GM12878 (cell line): ENCODE results near the gene WWC2.

Experiments
- ATF7 ChIP-seq: fragments of 450-650 bp; IDR thresholded peaks from 2 replicates; pipeline ENCODE4 v1.6.1; 2016; ENCODE audit warnings: low read depth, mild to moderate bottlenecking
- BACH1 ChIP-seq: fragments of 450-650 bp; IDR thresholded peaks from 2 replicates; pipeline ENCODE4 v1.6.1; 2017; ENCODE audit warnings: mild to moderate bottlenecking, borderline replicate concordance
- GABPA ChIP-seq: IDR thresholded peaks from 2 replicates; pipeline ENCODE4 v1.6.1; 2014; ENCODE audit warnings: antibody characterized with exemption, low read depth, mild to moderate bottlenecking, inconsistent platforms
- ZZZ3 ChIP-seq: IDR thresholded peaks from 2 replicates; pipeline ENCODE4 v1.6.1; 2011; ENCODE audit warnings: low read depth; ENCODE audit not compliant: control insufficient read depth, insufficient read length
- TF ChIP-seq, protein P1 (sequence below), 3 experiments: IDR thresholded peaks in 2 of 3; conservative IDR thresholded peaks in 1 of 3; 2 replicates each; pipeline ENCODE4 v1.5.1; 2011; ENCODE audit warnings: low read depth in 3 of 3, low read length in 3 of 3, mild to moderate bottlenecking in 3 of 3, control low read depth in 2 of 3, moderate library complexity in 2 of 3, inconsistent platforms in 1 of 3, mixed read lengths in 1 of 3; ENCODE audit not compliant: control insufficient read depth in 2 of 3, insufficient read depth in 1 of 3; ENCODE audit errors: extremely low read depth in 1 of 3

DNA sequence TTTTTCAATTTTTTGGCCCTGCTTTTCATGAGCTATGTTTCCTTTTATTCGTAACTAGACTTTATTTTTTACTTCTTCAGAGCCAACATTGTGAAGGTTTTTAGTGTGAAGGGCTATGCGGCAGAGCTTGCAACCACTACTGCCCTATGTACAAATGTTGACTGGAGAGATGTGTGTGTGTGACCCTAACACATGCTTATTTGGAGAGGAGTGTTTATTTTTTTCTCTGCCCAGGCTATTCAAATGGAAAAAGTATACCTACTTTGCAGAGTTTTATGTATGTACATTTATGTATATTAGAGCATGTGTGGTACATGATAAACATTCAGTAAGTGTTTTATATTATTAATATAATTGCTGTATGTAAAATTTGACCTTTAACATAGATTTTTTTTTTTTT, 86.5 kb downstream of the WWC2 start:
- TF ChIP-seq ZZZ3 (no peak), GABPA (no peak), ATF7 (no peak), BACH1 (no peak)
- TF ChIP-seq, protein P1, sequence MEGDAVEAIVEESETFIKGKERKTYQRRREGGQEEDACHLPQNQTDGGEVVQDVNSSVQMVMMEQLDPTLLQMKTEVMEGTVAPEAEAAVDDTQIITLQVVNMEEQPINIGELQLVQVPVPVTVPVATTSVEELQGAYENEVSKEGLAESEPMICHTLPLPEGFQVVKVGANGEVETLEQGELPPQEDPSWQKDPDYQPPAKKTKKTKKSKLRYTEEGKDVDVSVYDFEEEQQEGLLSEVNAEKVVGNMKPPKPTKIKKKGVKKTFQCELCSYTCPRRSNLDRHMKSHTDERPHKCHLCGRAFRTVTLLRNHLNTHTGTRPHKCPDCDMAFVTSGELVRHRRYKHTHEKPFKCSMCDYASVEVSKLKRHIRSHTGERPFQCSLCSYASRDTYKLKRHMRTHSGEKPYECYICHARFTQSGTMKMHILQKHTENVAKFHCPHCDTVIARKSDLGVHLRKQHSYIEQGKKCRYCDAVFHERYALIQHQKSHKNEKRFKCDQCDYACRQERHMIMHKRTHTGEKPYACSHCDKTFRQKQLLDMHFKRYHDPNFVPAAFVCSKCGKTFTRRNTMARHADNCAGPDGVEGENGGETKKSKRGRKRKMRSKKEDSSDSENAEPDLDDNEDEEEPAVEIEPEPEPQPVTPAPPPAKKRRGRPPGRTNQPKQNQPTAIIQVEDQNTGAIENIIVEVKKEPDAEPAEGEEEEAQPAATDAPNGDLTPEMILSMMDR (IDR thresholded peaks at IDR 0.05 in 2 of 3, conservative IDR thresholded peaks at IDR 0.05 in 1 of 3; ENCODE audit: control insufficient read depth in 2 of 3, extremely low read depth in 1 of 3, insufficient read depth in 1 of 3, low read depth in 3 of 3, low read length in 3 of 3): no peak
